Measurements from ENCODE around the gene TNXB.

TNXB gene

DNA sequence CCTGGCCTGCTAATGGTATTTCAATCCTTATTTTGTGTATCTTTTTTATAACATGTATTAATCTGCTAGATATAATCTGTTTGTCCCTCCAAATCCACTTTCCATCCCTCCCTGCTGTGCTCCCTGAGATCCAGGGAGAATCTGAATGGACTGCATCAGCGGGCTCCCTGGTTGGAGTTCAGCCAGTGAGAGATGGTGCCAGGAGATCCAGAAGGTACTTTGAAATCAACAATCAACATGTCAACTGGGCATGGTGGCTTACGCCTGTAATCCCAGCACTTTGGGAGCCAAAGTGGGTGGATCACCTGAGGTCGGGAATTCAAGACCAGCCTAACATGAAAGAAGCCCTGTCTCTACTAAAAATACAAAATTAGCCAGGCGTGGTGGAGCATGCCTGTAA lies 14.5 kb upstream of the TNXB start:
- H3K4me2 ChIP-seq = no peak overlapping the region
- no peak overlapping the region for H2AFZ ChIP-seq (ENCODE audit: low read depth)
- H3K79me2 ChIP-seq (ENCODE audit: insufficient read depth, low read depth) = peaks cover 13% of the 10 kb centered on the region
- TF ChIP-seq, protein P1, sequence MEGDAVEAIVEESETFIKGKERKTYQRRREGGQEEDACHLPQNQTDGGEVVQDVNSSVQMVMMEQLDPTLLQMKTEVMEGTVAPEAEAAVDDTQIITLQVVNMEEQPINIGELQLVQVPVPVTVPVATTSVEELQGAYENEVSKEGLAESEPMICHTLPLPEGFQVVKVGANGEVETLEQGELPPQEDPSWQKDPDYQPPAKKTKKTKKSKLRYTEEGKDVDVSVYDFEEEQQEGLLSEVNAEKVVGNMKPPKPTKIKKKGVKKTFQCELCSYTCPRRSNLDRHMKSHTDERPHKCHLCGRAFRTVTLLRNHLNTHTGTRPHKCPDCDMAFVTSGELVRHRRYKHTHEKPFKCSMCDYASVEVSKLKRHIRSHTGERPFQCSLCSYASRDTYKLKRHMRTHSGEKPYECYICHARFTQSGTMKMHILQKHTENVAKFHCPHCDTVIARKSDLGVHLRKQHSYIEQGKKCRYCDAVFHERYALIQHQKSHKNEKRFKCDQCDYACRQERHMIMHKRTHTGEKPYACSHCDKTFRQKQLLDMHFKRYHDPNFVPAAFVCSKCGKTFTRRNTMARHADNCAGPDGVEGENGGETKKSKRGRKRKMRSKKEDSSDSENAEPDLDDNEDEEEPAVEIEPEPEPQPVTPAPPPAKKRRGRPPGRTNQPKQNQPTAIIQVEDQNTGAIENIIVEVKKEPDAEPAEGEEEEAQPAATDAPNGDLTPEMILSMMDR (conservative IDR thresholded peaks at IDR 0.05; ENCODE audit: low read depth, low read length) = no peak
- H3K36me3 ChIP-seq (ENCODE audit: insufficient read depth) = no peaks in the 10 kb centered on the region; the same call in 1 of the 2 replicates
- H3K27me3 ChIP-seq (ENCODE audit: insufficient read depth, low read depth) = no peaks in the 10 kb centered on the region
- no peak overlapping the region for H3K4me3 ChIP-seq (IDR thresholded peaks at IDR 0.05; ENCODE audit: insufficient read depth, low read depth, low read length)
- H3K27ac ChIP-seq = no peak overlapping the region
- peaks cover 14% of the 10 kb centered on the region for H3K4me1 ChIP-seq (ENCODE audit: low read depth, poor library complexity, severe bottlenecking)
- no peaks in the 10 kb centered on the region for H4K20me1 ChIP-seq (ENCODE audit: insufficient read depth)
- no peak overlapping the region for H3K9ac ChIP-seq

- Histone ChIP-seq H3K4me1 (ENCODE audit: low read depth, poor library complexity, severe bottlenecking) (no peaks in the 10 kb centered on the region), H2AFZ (ENCODE audit: low read depth) (no peak overlapping the region), H3K4me2 (no peak overlapping the region), H3K79me2 (ENCODE audit: insufficient read depth, low read depth) (no peaks in the 10 kb centered on the region), H3K36me3 (ENCODE audit: insufficient read depth) (peaks cover 2% of the 10 kb centered on the region; the same call in 1 of the 2 replicates), H4K20me1 (ENCODE audit: insufficient read depth) (no peaks in the 10 kb centered on the region), H3K27me3 (ENCODE audit: insufficient read depth, low read depth) (no peaks in the 10 kb centered on the region), H3K27ac (no peak overlapping the region), H3K4me3 (IDR thresholded peaks at IDR 0.05; ENCODE audit: insufficient read depth, low read depth, low read length) (no peak overlapping the region), H3K9ac (no peak overlapping the region)
- TF ChIP-seq, protein P1 (conservative IDR thresholded peaks at IDR 0.05; ENCODE audit: low read depth, low read length) = no peak
Observed at GRCh38 chr6:32120573-32121059, 11.5 kb upstream of the TNXB start.

- Histone ChIP-seq H3K27me3 (ENCODE audit: insufficient read depth, low read depth) (no peaks in the 10 kb centered on the region), H3K36me3 (ENCODE audit: insufficient read depth) (0 out of 2 replicates have a peak, but pooled peaks cover 2% of the 10 kb centered on the region), H3K9ac (no peak overlapping the region), H4K20me1 (ENCODE audit: insufficient read depth) (no peaks in the 10 kb centered on the region), H3K4me2 (no peak overlapping the region), H2AFZ (ENCODE audit: low read depth) (no peak overlapping the region), H3K79me2 (ENCODE audit: insufficient read depth, low read depth) (no peaks in the 10 kb centered on the region), H3K4me3 (IDR thresholded peaks at IDR 0.05; ENCODE audit: insufficient read depth, low read depth, low read length) (no peak overlapping the region), H3K4me1 (ENCODE audit: low read depth, poor library complexity, severe bottlenecking) (no peaks in the 10 kb centered on the region), H3K27ac (no peak overlapping the region)
- TF ChIP-seq, protein P1 (conservative IDR thresholded peaks at IDR 0.05; ENCODE audit: low read depth, low read length) = peak; percentile 78
Observed at GRCh38 chr6:32118782-32119628, 9.9 kb upstream of the TNXB start.

DNA sequence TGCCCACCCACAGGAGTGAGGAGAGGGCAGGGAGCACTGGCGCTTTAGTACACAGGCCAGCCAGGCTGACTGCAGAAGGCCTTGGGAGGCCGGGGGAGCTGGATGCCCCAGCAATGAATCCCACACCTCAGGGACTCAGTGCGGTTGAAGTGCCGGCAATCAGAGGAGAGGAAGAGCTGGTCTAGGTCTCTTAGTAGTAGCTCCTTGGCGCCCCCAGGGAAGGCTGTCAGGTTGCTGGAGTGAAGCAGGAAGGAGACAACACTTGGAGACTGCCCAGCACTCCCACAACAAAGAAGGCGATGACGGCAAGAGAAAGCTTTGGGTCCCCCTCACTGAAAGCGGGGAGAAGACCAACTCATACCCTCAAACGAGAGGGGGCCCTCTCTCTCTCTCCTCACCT lies 8.3 kb upstream of the TNXB start:
- no peak overlapping the region for H3K4me2 ChIP-seq
- no peak overlapping the region for H3K27ac ChIP-seq
- H3K36me3 ChIP-seq (ENCODE audit: insufficient read depth) = 0 out of 2 replicates have a peak, but pooled peaks cover 2% of the 10 kb centered on the region
- no peaks in the 10 kb centered on the region for H3K79me2 ChIP-seq (ENCODE audit: insufficient read depth, low read depth)
- TF ChIP-seq, protein P1 (conservative IDR thresholded peaks at IDR 0.05; ENCODE audit: low read depth, low read length) = no peak
- no peaks in the 10 kb centered on the region for H3K4me1 ChIP-seq (ENCODE audit: low read depth, poor library complexity, severe bottlenecking)
- H3K4me3 ChIP-seq (IDR thresholded peaks at IDR 0.05; ENCODE audit: insufficient read depth, low read depth, low read length) = no peak overlapping the region
- no peaks in the 10 kb centered on the region for H3K27me3 ChIP-seq (ENCODE audit: insufficient read depth, low read depth)
- H2AFZ ChIP-seq (ENCODE audit: low read depth) = no peak overlapping the region
- H3K9ac ChIP-seq = no peak overlapping the region
- H4K20me1 ChIP-seq (ENCODE audit: insufficient read depth) = no peaks in the 10 kb centered on the region

Measured in KMS-11 (cell line).